A673 (cell line): ENCODE results near the gene CEP85.

Experiments
- CTCF ChIP-seq: fragments of 300-800, 200-600 bp; sonication (generic); conservative IDR thresholded peaks from 2 replicates; pipeline ENCODE4 v1.5.1; 2017; ENCODE audit warnings: low read depth, mild to moderate bottlenecking, antibody characterized with exemption, low read length, moderate library complexity, mixed read lengths
- EZH2 ChIP-seq: fragments of 200-600 bp; sonication (generic); IDR thresholded peaks from 2 replicates; pipeline ENCODE4 v1.6.1; 2017; ENCODE audit warnings: borderline replicate concordance, low read depth, mild to moderate bottlenecking, mixed read lengths, antibody characterized with exemption, low read length; ENCODE audit not compliant: poor library complexity, severe bottlenecking

DNA sequence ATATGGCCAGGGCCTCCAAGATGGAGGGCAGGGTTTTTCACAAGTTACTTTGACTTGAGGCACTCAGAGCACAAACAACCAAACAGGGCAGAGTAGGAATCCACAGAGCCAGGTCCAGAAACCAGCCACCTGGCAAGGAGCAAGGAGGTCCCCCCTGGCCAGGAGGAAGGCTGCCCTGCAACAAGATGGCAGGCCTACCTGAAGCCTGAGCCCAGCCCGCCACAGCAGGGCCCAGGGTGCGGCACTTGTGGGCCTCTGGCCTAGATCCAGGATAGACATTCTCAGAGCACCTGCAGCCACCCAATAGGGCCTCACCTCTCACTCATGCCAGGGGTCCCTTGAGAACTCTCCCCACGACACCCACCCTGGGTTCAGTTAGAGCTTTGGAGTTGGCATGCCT lies 57.4 kb downstream of the CEP85 start:
- TF ChIP-seq CTCF (no peak), EZH2 (no peak)
